Gastroesophageal sphincter (tissue), 3 donors: ENCODE measurements around the gene RNU7-1.

Experiments
- CTCF ChIP-seq, 4 experiments: fragments of 200-600 bp in 2 of 4; fragments of 450-650 bp in 2 of 4; sonication (generic) in 1 of 4; IDR thresholded peaks; one replicate each; pipeline ENCODE4 v1.5.1; 2017 to 2019; ENCODE audit warnings: antibody characterized with exemption in 4 of 4, mild to moderate bottlenecking in 2 of 4, moderate library complexity in 2 of 4
- EP300 ChIP-seq: sonication (generic); formaldehyde crosslinking; IDR thresholded peaks from one replicate; pipeline ENCODE4 v1.6.1; 2017; ENCODE audit warnings: antibody characterized with exemption, mild to moderate bottlenecking
- POLR2A ChIP-seq, 2 donors: fragments of 450-650 bp; IDR thresholded peaks; one replicate each; pipeline ENCODE4 v1.6.1; 2017; ENCODE audit warnings: antibody characterized with exemption in 2 of 2, mild to moderate bottlenecking in 2 of 2, moderate library complexity in 1 of 2
- POLR2AphosphoS5 ChIP-seq: sonication (generic); formaldehyde crosslinking; IDR thresholded peaks from one replicate; pipeline ENCODE4 v1.6.1; 2017; ENCODE audit warnings: antibody characterized with exemption

- TF ChIP-seq CTCF (IDR thresholded peaks at IDR 0.05), result no peak
- no peak for TF ChIP-seq POLR2AphosphoS5
- TF ChIP-seq POLR2A (IDR thresholded peaks at IDR 0.05), result no peak
- no peak for TF ChIP-seq EP300
These were observed 19.6 kb downstream of the RNU7-1 start for GRCh38 chr12:6963016-6963731.
